Osteocyte (in vitro differentiated cells): ENCODE results near the gene SERPINE1. TPM values are rescaled to one million over a fixed set of nuclear protein-coding genes. Genes with fewer than 3 reads are reported as not detected.

Experiments
- DNase-seq: peaks from one replicate; pipeline ENCODE4 v3.0.0; 2021; ENCODE audit warnings: mixed read lengths; ENCODE audit not compliant: unreplicated experiment; ENCODE audit errors: extremely low spot score
- H3K27ac Mint-ChIP-seq: one replicate; pipeline ENCODE4 v1.8.0; 2021; ENCODE audit warnings: mild to moderate bottlenecking, mixed read lengths; ENCODE audit not compliant: unreplicated experiment
- H3K27me3 Mint-ChIP-seq: one replicate; pipeline ENCODE4 v1.8.0; 2021; ENCODE audit warnings: mixed read lengths; ENCODE audit not compliant: unreplicated experiment
- H3K36me3 Mint-ChIP-seq: one replicate; pipeline ENCODE4 v1.8.0; 2021; ENCODE audit warnings: mixed read lengths; ENCODE audit not compliant: unreplicated experiment
- H3K4me1 Mint-ChIP-seq: one replicate; pipeline ENCODE4 v1.8.0; 2021; ENCODE audit warnings: mixed read lengths; ENCODE audit not compliant: unreplicated experiment
- H3K4me3 Mint-ChIP-seq: one replicate; pipeline ENCODE4 v1.8.0; 2021; ENCODE audit warnings: mild to moderate bottlenecking, moderate library complexity, mixed read lengths; ENCODE audit not compliant: unreplicated experiment
- H3K9me3 Mint-ChIP-seq: one replicate; pipeline ENCODE4 v1.8.0; 2021; ENCODE audit warnings: mixed read lengths; ENCODE audit not compliant: unreplicated experiment
- CTCF ChIP-seq: fragments of 200-600 bp; sonication (generic); IDR thresholded peaks from 2 replicates; pipeline ENCODE4 v1.5.0; 2021; ENCODE audit warnings: antibody characterized with exemption, mild to moderate bottlenecking, moderate library complexity
- total RNA-seq: library from RNA; stranded (reverse); gene quantifications from 2 replicates; pipeline ENCODE4 v1.2.1, GENCODE V29; 2021

Gene SERPINE1
- total RNA-seq, 1 donor from 2014 or later: 328 TPM

GRCh38 chr7:101096331-101096956 is 30.5 kb upstream of the SERPINE1 start:
- no peak overlapping the region for H3K4me3 Mint-ChIP-seq
- peak overlapping the region; percentile 28 for H3K27ac Mint-ChIP-seq
- H3K27me3 Mint-ChIP-seq: no peaks in the 10 kb centered on the region
- no peaks in the 10 kb centered on the region for H3K9me3 Mint-ChIP-seq
- H3K36me3 Mint-ChIP-seq: peaks cover 3% of the 10 kb centered on the region
- peaks cover 61% of the 10 kb centered on the region for H3K4me1 Mint-ChIP-seq
- DNase-seq: no peak
- no peak for TF ChIP-seq CTCF

GRCh38 chr7:101096957-101097347 is 30.0 kb upstream of the SERPINE1 start:
- TF ChIP-seq CTCF: no peak
- no peaks in the 10 kb centered on the region for H3K27me3 Mint-ChIP-seq
- no peaks in the 10 kb centered on the region for H3K9me3 Mint-ChIP-seq
- no peak overlapping the region for H3K4me3 Mint-ChIP-seq
- no peaks in the 10 kb centered on the region for H3K36me3 Mint-ChIP-seq
- peak overlapping the region; percentile 100 for H3K27ac Mint-ChIP-seq
- peaks cover 66% of the 10 kb centered on the region for H3K4me1 Mint-ChIP-seq
- no peak for DNase-seq

GRCh38 chr7:101097561-101097960 is 29.3 kb upstream of the SERPINE1 start:
- peaks cover 67% of the 10 kb centered on the region for H3K4me1 Mint-ChIP-seq
- H3K36me3 Mint-ChIP-seq: no peaks in the 10 kb centered on the region
- no peaks in the 10 kb centered on the region for H3K9me3 Mint-ChIP-seq
- peak overlapping the region; percentile 100 for H3K27ac Mint-ChIP-seq
- H3K4me3 Mint-ChIP-seq: no peak overlapping the region
- no peak for TF ChIP-seq CTCF
- DNase-seq: no peak
- no peaks in the 10 kb centered on the region for H3K27me3 Mint-ChIP-seq

- H3K4me1 Mint-ChIP-seq: peaks cover 65% of the 10 kb centered on the region
- H3K27me3 Mint-ChIP-seq: no peaks in the 10 kb centered on the region
- DNase-seq: peak; percentile 99
- H3K36me3 Mint-ChIP-seq: no peaks in the 10 kb centered on the region
- H3K27ac Mint-ChIP-seq: peak overlapping the region; percentile 100
- H3K4me3 Mint-ChIP-seq: peak overlapping the region; percentile 56
- H3K9me3 Mint-ChIP-seq: no peaks in the 10 kb centered on the region
- no peak for TF ChIP-seq CTCF
Observed at GRCh38 chr7:101099969-101100781, 26.7 kb upstream of the SERPINE1 start.
